HG02759 (cell line): ENCODE data around the gene RRBP1.
"Not testable (repeated sequence)": the region's sequence is repeated elsewhere in the genome, so short reads cannot be mapped to it uniquely, and the experiment has no call there.

Experiments used
- ATAC-seq: cut with Tn5 transposase; IDR thresholded peaks from one replicate; pipeline ENCODE4 v1.9.1; 2021; ENCODE audit warnings: mild to moderate bottlenecking, moderate library complexity; ENCODE audit not compliant: unreplicated experiment

RRBP1 gene

DNA sequence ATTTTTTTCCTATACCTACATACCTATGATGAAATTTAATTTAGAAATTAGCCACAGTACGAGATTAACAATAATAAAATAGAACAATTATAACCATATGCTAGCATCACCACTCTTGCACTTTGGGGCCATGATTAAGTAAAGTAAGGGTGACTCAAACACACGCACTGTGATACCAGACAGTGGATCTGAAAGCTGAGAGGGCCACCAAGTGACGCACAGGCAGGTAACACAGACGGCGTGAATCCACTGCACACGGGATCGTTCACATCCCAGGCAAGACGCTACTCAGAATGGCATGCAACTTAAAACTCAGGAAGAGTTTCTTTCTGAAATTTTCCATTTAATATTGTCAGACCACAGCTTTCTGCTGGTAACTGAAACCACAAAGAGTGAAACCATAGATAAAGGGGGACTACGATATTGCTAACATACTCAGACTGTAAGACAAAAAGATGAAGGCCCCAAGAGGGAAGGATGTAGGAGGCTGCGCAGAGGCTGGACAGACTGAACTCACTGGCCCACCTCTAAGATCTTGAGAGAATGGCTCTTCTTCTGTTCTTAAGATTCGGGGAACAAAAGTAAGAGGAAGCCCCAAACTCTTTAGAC lies 17.9 kb downstream of the RRBP1 start:
- no peak for ATAC-seq

DNA sequence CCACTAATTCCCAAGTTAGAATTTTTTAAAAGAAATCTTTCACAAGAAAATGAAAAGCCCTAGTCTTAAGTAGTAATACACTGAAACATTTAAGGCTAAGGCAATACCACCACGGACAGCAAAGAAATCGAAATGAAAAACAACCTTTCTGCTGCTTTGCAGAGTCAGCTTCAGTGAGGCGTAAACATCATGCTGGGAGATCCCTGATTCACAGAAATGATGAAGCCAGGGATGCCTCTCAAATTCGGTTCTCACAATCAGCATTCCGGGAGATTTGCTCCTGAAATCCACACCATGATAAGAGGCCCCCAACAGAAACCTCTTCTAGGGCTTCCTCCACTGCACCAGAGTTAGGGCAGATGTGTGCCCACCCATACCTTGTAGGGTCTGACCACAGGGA lies 18.6 kb downstream of the RRBP1 start:
- ATAC-seq = no peak

- ATAC-seq = no peak
Measured at GRCh38 chr20:17663040-17663399, 19.0 kb downstream of the RRBP1 start.

DNA sequence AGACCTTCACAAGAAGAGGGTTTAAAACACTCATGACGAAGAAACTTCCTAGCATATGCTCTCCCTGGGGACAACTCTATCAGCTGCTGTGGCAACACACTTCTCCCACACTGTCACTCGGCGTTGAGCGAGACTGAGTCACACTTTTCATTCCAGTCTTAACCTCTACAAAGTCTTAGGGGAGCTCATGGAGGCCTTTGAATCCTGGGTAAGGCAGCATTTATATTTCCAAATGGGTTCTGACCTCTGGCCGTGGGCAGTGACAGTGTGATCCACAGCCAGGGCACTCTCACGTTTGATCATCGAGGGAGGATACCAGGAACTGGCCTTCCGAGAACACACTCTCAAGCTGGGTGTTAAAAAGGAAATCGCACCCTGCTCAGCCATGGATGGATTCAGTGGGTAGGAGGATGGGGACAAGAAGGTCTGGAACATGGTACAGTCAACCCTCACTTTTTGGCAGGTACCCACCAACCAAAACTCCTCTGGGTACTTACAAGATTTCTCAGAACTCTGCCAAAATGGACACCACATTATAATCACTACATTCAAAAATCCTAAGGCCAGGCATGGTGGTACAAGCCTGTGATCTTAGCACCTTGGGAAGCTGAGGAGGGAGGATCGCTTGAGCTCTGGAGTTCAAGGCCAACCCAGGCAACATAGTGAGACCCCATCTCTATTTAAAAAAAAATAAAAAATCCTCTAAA lies 19.6 kb downstream of the RRBP1 start:
- no peak for ATAC-seq

- no peak for ATAC-seq
Measured at GRCh38 chr20:17661121-17661744, 20.8 kb downstream of the RRBP1 start.

DNA sequence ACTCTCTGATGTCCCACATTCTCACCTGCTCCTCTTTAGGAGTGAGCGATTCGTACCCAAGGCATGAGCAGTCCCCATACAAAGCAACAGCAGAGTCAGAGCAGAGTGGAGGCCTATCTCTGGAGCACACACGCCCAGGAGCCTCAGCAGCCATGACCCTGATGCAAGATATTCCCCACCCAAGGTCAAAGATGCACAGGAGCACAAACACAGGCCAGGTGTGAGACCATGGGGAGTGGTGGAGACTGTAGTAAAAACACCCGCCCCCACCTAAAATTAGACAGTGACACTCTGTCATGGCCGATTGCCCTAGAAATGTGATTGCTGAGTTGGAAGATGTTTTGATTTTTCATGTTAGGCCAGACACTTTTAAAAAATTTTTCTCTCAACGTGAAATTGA lies 21.4 kb downstream of the RRBP1 start:
- no peak for ATAC-seq

- ATAC-seq = no peak
Measured at GRCh38 chr20:17659801-17660200, 22.2 kb downstream of the RRBP1 start.

DNA sequence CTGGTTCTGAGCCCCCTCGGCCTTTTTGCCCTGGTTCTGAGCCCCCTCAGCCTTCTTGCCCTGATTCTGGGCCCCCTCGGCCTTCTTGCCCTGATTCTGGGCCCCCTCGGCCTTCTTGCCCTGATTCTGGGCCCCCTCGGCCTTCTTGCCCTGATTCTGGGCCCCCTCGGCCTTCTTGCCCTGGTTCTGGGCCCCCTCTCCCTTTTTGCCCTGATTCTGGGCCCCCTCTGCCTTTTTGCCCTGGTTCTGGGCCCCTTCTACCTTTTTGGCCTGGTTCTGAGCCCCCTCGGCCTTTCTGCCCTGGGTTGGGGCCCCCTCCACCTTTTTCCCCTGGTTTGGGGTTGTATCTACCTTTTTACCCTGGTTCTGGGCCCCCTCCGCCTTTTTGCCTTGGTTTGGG lies 22.7 kb downstream of the RRBP1 start:
- not testable (repeated sequence) for ATAC-seq

DNA sequence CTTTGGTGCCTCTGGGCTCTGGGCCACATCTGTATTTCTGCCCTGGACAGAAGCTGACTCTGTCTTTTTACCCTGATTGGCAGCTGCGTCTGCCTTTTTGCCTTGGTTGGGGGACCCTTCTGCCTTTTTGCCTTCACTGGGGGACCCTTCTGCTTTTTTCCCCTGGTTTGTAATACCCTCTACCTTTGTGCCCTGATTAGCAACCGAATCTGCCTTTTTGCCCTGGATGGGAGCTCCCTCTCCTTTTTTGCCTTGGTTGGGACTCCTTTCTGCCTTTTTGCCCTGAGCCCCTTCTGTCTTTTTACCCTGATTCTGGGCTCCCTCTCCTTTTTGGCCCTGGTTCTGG lies 23.4 kb downstream of the RRBP1 start:
- no peak for ATAC-seq

DNA sequence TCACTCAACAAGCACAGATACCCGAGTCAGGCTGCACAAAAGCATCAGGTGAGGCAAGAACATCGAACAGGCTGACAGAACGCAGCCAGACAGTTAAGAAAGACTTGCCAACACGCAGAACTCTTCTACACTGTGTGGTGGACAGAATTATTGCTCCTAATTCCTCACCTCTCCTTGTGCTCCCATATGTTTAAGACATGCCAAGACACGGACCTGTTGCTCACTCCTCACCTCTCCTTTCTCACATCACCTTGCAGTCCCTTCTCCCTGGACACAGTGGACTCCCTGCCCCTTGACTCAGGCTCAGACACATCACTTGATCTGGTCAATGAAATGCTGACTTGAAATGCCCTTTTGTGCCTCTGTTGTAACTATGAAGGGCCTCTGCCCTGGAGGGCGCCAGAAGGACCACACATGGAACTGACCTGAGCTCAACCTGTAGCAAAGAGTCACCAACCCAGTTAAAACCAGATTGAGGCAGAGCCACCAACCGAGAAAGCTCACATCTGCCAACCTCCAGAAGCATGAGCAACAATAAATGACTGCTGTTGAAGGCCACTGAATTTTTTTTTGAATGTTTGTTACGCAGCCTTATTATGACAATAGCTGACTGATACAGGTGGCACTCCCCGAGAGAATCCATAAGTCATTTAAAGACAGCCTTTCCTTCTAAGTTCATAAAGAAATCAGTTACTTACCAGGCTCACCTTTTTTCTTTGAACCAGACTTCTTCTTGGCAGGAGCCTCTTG lies 24.0 kb downstream of the RRBP1 start:
- no peak for ATAC-seq

DNA sequence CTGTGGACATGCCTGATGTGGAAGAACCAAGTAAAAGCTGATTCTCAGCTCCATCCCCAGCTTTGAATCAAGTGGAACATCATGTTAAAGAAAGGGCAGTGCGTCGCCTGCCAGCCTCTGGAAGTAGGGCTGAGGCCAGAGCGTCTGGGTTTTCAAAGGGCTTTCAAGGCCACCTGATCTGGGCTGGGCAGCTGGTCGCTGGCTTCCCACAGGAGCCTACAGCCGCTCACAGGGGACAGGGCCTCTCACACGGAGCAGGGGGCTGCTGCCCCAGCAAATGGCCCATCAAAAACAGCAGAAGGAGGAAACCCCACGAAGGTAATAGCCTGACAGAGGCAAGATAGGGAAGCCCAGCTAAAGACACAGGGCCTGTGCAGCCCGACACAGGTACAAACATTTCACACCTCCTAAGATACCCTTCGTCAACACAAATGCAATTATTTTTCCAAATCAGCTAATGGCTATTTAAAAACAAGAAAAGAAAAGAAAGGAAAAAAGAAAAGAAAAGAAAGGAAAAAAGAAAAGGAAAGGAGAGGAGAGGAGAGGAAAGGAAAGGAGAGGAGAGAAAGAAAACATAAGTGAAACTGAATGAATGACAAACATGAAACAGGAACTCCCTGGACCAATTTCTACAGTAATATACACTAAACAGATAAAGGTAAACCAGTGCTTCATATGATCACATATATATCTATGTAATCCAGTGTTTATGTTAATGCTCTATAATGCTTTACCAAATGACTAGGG lies 24.8 kb downstream of the RRBP1 start:
- ATAC-seq = no peak

DNA sequence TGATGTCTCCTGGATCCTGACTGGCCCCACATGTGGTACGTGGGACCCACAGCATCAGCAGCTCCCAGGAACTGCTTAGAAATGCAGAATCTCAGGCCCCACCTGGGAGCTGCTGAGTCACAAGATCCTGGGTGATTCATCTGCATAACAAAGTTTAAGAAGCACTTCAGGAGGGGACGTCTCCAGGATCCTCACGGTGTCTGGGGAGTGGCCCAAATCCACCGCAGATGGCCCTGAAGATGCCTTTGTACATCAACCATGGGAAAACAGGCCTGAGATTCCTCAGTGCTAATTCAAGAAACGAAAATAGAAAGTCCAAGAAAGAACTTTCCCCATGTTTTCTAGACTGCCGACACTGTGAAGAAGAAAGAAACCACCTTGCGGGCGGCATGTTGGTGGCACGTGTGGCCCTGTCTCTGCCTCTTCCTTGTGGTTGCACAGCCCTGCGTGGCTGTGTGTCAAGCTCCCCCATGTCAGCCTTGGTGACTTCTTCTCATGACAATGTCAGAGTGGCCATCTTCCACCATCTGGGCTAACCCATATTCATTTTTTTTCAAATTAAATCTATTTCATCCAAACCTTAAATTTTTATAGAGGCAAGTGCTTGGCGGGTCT lies 26.1 kb downstream of the RRBP1 start:
- ATAC-seq = no peak

GRCh38 chr20:17655286-17655651 lies 26.8 kb downstream of the RRBP1 start:
- no peak for ATAC-seq

- no peak for ATAC-seq
Measured at GRCh38 chr20:17654649-17655285, 27.3 kb downstream of the RRBP1 start.

- no peak for ATAC-seq
Measured at GRCh38 chr20:17653835-17654648, 28.0 kb downstream of the RRBP1 start.

GRCh38 chr20:17652411-17652810 lies 29.6 kb downstream of the RRBP1 start:
- no peak for ATAC-seq

DNA sequence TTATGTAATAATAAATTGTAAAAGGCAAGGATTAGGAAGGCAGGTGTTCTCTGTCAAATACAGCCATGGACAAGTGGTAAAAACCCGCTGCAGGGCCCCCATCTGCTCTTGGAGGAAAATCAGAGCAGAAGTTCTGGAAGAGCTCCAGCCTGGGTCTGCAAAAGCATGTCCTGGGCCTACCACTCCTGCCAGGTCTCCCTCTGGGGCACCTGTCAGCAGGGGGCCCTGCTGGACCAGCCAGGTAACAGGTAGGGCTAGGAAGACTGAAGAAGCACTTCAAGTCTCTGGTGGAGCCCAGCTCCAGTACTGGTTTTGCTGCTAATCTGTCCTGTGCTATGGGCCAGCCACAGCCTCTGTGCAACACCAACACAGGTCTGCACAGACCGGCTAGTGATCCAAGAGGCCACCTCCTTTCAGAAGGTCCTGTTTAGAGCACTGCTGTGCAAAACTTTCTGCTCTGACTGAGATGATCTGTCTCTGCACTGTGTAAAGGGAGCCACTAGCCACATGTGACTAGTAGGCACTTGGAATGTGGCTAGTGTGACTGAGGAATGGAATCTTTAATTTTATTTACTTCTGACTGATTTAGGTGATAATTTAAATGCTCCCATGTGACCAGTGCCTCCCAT lies 30.2 kb downstream of the RRBP1 start:
- no peak for ATAC-seq

- no peak for ATAC-seq
Measured at GRCh38 chr20:17651129-17651759, 30.8 kb downstream of the RRBP1 start.
